HG02623 (cell line): ENCODE data around the gene BICD2.
"Not testable (repeated sequence)": the region's sequence is repeated elsewhere in the genome, so short reads cannot be mapped to it uniquely, and the experiment has no call there.

Experiments used
- ATAC-seq: cut with Tn5 transposase; IDR thresholded peaks from one replicate; pipeline ENCODE4 v1.9.1; 2021; ENCODE audit warnings: moderate library complexity; ENCODE audit not compliant: unreplicated experiment

The BICD2 gene

GRCh38 chr9:92771309-92771708, 6.7 kb upstream of the BICD2 start:
- no peak for ATAC-seq

DNA sequence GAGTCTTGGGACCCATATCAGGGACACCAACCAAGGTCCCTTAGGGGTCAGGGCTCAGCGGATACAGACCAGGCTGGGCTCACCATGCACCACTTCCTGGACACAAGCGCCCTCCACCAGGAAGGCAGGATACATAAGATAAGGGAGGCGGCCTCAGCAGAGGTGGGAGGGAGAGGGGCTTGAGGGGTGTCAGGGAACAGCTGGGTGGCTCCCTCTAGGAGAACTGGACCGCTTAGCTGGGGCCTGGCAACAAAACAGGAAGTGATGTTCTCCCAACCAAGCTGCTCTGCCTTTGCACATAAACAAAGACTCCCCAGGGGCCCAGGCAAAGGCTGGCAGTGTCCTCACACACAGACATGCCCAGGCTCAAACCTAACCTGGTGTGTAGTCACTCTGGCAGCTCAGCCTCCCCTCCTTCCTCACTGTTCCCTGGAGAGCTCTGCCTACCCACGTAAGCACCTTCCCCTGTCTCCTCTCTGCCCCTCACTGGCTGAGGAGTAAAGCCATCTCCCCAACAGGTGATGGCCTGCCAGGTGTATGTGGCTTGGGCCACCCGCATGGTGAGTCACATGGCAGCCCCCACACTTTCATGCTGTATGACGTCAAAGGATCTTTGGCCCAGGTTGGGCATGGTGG, 5.8 kb upstream of the BICD2 start:
- no peak for ATAC-seq

DNA sequence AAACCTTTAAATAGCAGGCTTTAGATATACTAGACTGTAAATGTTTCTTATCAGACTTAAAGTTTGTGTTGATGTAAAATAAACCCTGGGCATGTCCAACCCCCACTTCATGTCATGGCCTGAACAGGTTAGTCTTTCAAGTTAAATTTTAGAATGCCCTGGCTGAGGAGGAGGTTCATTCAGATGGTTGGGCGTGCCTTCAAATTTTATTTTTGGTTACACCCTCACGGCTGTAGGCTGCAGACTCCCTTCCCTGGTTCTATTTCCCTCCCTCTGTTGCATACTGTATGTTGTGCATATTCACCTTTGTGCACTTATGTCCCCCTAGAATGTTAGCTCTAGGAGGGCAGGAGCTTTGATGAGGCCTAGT, 5.3 kb upstream of the BICD2 start:
- ATAC-seq, result no peak

DNA sequence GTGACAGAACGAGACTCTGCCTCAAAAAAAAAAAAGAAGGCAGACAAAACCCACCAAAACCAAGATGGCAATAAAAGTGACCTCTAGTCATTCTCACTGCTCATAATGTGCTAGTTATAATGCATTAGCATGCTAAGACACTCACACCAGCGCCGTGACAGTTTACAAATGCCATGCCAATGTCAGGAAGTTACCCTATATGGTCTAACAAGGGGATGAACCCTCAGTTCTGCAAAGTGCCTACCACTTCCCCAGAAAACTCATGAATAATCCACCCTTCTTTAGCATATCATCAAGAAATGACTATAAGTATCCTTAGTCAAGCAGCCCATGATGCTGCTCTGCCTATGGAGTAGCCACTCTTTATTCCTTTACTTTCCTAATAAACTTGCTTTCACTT, 4.7 kb upstream of the BICD2 start:
- ATAC-seq, result no peak

- ATAC-seq, result not testable (repeated sequence)
Observed at GRCh38 chr9:92768816-92769215, 4.2 kb upstream of the BICD2 start.

- no peak for ATAC-seq
Observed at GRCh38 chr9:92767066-92768054, 2.7 kb upstream of the BICD2 start.

GRCh38 chr9:92764988-92765936, 629 bp upstream of the BICD2 start:
- peak; percentile 55 for ATAC-seq

DNA sequence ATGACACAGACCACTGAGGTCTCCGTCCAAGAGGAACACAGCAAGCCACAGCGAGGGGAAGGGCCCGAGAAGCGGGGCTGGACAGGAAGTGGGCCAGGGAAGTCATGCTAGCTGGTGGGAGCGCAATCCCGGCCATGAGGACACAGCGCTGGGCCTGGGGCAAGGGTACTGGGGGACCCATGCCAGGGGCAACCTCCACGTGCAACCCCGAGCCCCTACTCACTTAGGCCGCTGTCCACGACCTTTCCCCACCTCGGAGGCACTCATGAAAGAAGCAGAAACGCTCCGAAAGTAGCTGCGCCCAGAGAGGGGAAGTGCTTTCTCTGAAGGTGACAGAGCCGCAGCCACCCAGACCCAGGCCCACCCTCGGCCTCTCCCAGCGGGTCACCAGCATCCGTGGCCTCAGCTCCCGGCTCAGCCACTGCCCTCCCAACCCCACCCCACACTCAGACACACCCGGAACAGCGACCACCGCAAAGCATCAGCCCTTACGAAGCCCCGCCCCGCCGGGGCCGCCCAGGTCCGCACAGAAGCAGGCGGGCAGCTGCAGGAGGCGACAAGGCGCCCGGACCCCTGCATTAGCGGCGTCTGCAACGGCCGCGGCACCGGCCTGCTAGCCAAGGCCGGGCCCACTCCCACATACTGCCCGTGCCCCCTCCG, 782 bp downstream of the BICD2 start:
- ATAC-seq, result no peak

DNA sequence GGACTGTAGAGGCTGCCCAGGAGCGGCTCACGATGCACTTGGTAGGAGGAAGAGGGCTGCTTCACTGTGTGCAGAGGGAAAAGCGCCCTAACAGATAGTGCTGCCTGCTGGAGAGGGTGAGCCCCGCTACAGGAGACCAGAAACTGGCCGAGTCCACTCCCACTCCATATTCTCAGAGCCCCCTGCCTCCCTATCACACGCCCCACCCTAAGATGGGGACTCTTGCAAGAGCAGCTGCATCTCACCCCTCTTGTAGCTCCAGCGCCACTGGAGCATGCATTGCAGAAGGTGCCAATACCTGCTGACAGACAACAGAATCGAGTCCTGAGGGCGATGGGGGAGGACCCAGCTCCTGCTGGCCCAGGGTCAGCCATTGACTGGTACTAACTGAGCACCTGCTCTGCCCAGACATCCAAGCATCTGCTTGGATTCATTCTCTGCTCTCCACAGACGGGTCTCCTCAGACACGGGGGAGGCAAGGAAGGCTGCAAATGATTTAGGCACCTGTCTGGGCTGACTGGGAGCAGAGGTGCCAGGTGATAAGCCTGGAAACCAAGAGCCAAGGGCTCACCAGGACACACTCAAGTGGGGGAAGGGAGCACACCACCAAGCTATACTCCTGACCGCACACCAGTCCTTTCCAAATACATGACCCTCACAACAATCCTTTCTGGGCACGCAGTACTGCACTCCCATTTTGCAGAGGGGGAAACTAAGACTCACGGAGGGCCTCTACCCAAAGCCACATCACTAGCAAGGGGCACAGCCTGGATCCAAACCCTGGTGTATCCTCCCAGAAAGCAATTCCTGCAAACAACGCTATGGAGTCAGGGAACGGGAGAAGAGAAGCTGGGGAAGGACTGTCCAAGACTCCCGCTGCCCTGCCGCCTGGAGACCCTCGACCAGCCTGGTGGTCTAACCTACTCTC, 1.6 kb downstream of the BICD2 start:
- ATAC-seq, result no peak

DNA sequence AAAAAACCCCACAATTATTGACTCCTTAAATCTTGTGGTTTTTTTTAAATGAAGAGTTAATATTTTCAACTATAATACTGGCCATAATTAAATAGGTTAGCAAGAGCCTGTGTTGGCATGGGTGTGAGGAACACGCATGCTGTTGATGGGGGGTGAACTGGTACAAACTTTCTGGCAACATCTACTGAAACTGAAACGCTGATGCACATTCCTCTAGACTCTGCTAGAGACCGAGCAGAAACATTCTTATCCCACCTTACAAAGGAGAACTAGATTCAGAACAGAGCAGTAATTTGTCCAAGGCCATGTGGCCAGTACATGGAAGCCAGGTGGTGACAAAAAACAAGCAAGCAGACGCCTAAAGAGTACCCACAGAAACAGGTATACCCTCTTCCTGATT, 2.4 kb downstream of the BICD2 start:
- ATAC-seq, result no peak

DNA sequence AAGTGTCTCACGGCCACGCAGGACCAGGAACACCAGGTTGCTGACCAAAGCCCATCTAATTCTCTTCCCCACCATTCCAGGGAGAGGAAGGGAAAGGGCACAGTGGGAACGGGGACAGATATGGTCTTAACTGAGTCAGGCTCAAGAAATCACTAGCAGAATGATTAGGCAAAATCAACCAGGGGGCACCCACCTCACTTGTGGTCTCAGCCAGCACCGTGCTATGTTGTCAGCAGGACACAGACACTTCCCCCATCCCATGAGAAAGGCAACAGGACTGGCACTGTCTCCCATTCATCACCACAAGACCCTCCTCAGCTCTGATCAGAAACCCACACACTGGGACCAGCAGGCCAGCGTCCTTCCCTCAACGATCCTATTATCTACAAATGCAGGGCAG, 2.9 kb downstream of the BICD2 start:
- no peak for ATAC-seq

DNA sequence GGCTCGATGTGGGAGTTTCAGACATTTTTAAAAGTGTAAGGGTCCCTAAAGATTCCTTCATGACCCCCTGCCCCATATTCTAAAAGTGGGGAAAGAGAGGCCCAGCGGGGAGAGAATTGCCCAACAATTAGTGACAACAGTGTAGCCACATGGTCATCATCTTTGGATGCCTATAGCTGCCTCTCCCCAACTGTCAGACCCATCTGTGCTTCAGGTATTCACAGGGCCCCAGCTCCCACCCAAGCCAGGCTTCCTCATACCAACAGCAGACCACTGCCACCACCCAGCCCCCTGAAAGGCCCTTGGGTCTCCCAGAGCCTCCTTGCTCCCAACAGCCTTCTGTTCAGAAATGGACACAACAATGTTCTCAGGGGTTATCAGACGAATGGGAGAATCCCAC, 4.1 kb downstream of the BICD2 start:
- ATAC-seq, result no peak

DNA sequence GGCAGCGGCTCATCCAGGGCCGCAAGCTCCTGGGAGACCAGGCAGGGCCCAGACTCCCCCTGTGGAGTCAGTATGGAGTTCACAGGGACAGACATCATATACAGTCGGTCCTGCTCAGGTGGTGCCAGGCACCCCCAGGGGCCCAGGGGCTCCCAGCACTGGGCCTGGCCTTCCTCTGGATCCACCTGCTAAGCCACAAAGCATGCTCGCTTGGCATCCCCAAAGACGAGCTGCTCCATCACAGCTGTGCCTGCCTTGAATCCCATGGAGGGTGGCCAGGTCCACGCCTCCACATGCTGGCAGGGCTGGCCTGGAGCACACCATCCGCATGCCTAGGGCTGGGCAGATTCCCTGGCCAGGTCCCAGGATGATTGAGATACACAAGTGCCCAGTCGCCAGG, 4.6 kb downstream of the BICD2 start:
- ATAC-seq, result no peak

GRCh38 chr9:92759446-92759845, 5.2 kb downstream of the BICD2 start:
- ATAC-seq, result no peak

DNA sequence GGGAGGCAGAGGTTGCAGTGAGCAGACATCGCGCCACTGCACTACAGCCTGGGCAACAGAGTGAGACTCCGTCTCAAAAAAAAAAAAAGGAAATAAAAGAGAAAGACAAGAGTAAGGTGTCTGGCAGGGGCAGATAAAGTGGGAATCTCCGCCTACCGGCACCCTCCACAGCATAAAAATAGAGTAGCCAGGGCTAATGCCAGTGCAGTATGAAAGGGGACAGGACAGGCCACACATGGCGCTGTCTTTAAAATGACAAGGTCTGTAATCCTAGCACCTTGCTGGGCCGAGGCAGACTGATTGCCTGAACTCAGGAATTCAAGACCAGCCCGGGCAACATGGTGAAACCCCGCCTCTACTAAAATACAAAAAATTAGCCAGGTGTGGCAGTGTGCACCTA, 7.8 kb downstream of the BICD2 start:
- ATAC-seq, result no peak

- ATAC-seq, result no peak
Observed at GRCh38 chr9:92754091-92754745, 10.4 kb downstream of the BICD2 start.

DNA sequence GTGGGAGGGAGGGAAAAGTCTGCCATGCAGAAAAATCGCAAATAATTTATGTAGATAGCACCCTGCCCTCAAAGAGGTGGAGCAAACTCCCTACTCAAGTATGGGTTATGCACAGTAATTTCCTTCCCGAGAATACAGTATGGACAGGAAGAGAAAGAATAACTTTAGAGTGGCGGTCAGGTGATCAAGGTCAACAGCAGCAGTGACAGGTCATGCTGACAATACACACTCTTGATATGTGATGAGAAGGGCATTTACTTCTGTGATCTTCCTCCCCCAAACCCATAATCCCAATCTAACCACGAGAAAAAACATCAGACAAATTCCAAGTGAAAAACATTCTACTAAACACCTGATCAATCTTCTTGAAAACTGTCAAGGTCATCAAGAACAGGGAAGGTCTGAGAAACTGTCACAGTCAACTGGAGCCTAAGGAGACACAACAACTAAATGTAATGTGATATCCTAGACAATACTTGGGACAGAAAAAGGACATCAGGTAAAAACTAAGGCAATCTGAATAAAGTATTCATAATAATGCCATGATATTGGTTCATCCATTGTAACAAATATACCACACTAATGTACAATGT, 11.7 kb downstream of the BICD2 start:
- ATAC-seq, result no peak

DNA sequence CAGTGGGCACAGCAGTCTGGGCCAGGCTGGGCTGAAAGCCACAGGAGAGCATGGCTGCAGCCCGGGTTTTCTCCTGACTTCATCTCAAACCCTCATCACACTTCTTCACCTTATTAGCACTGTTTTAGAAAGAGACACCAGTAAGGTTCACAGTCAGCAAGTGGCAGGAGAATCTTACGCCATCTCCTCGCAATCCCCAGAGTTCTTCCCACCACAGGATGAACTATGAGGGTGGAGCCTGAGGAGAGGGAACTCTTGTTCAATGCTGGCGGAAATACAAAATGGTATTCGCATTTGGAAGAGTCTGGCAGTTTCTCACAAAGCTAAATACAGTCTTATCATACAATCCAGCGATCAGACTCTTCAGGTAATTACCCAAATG, 14.7 kb downstream of the BICD2 start:
- ATAC-seq, result no peak
